GM12872 (cell line): ENCODE results near the gene NELL1.

Experiments used
- TF ChIP-seq, protein P1 (sequence below): IDR thresholded peaks from 3 replicates; pipeline ENCODE4 v1.5.1; 2011; ENCODE audit warnings: low read depth, mild to moderate bottlenecking, low read length, moderate library complexity; ENCODE audit not compliant: insufficient read depth

Gene NELL1

GRCh38 chr11:21485006-21485405, 815.6 kb downstream of the NELL1 start:
- TF ChIP-seq, protein P1, sequence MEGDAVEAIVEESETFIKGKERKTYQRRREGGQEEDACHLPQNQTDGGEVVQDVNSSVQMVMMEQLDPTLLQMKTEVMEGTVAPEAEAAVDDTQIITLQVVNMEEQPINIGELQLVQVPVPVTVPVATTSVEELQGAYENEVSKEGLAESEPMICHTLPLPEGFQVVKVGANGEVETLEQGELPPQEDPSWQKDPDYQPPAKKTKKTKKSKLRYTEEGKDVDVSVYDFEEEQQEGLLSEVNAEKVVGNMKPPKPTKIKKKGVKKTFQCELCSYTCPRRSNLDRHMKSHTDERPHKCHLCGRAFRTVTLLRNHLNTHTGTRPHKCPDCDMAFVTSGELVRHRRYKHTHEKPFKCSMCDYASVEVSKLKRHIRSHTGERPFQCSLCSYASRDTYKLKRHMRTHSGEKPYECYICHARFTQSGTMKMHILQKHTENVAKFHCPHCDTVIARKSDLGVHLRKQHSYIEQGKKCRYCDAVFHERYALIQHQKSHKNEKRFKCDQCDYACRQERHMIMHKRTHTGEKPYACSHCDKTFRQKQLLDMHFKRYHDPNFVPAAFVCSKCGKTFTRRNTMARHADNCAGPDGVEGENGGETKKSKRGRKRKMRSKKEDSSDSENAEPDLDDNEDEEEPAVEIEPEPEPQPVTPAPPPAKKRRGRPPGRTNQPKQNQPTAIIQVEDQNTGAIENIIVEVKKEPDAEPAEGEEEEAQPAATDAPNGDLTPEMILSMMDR: no peak

GRCh38 chr11:21485426-21485825, 816.0 kb downstream of the NELL1 start:
- TF ChIP-seq, protein P1: no peak

DNA sequence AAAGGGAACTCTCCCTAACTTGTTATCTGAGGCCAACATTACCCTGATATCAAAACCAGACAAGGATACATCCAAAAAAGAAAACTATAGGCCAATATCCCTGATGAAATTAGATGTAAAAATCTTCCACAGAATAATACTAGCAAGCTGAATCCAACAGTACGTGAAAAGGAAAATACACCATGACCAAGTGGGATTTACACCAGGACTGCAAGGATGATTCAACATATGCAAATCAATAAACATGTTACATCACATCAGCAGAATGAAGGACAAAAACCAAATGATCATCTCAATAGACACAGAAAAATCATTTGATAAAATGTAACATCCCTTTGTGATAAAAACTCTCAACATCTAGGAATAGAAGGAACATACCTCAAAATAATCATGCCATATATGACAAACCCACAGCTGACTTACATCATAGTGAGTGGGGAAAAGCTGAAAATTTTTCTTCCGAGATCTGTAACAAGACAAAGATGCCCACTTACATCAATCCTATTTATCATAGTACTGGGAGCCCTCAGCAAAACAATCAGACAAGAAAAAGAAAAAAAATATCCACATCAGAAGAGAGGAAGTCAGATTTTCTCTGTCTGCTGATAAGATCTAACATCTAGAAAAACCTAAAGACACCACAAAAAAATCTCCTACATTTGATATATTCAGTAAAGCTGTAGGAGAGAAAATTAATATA, 820.2 kb downstream of the NELL1 start:
- TF ChIP-seq, protein P1: no peak

DNA sequence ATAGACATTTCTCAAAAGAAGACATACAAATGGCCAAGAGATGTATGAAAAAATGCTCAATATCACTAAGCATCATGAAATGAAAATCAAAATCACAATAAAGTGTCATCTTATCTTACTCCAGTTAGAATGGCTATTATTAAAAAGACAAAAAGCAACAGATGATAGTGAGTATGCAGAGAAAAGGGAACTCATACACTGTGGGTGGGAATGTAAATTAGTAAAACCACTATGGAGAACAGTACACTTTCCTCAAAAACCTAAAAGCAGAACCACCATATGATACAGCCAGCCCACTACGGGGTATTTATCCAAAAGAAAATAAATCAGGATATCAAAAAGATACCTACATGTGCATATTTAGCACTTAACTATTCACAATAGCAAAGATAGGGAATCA, 823.5 kb downstream of the NELL1 start:
- TF ChIP-seq, protein P1: no peak

DNA sequence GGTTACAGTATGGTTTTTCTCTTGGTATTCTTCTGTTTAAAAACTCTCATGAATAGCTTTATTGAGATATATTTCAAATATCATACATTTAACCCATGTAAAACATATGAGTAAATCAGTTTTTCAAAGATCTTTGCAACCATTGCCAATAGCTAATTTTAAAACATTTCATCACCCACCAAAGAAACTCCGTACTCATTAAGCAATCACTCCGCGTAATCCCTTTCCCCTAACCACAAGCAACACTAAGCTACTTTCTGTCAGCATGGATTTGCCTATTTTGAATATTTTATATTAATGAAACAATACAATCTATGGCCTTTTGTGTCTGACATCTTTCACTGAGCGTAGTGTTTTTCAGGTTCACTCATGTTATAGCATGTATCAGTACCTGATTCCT, 825.6 kb downstream of the NELL1 start:
- TF ChIP-seq, protein P1: no peak

GRCh38 chr11:21495879-21496278, 826.5 kb downstream of the NELL1 start:
- TF ChIP-seq, protein P1: no peak

GRCh38 chr11:21501245-21501644, 831.9 kb downstream of the NELL1 start:
- TF ChIP-seq, protein P1: no peak
